ENCODE measurements around the gene LRRFIP2. TPM values are rescaled to one million over a fixed set of nuclear protein-coding genes. Genes with fewer than 3 reads are reported as not detected.
"Not testable (repeated sequence)": the region's sequence is repeated elsewhere in the genome, so short reads cannot be mapped to it uniquely, and the experiment has no call there.

LRRFIP2 gene
- total RNA-seq, 4 donors from 2014 or later = 48.9 to 64.8 (median 62.7) TPM

DNA sequence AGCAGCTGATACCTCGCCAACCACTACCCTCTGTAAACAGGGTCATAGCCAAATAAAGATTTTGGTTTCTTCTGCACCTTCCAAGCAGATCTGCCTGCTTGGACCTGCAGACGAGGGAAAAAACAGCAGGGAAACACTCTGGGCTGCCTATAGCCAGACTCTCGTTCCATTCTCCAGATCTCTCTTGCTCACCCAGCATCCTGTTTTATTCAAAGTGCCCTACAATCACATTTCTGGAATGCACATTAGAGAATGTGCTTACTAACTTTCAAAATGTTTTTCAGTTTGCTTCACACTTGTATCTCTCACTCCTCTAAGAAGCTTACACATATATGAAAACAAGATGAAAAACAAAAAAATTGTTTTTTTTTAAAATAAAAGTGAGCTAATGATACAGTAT lies 109.6 kb downstream of the LRRFIP2 start:
- Histone ChIP-seq H3K4me1 (no peaks in the 10 kb centered on the region), H3K4me3 (no peak overlapping the region), H3K27ac (no peak overlapping the region), H3K36me3 (peaks cover 0 to 76% (median 0%) of the 10 kb centered on the region in 3 donors), H3K9me3 (no peaks in the 10 kb centered on the region), H3K27me3 (no peaks in the 10 kb centered on the region)
- TF ChIP-seq POLR2A (IDR thresholded peaks at IDR 0.05) (no peak), EP300 (IDR thresholded peaks at IDR 0.05) (no peak)
- TF ChIP-seq, protein P1, sequence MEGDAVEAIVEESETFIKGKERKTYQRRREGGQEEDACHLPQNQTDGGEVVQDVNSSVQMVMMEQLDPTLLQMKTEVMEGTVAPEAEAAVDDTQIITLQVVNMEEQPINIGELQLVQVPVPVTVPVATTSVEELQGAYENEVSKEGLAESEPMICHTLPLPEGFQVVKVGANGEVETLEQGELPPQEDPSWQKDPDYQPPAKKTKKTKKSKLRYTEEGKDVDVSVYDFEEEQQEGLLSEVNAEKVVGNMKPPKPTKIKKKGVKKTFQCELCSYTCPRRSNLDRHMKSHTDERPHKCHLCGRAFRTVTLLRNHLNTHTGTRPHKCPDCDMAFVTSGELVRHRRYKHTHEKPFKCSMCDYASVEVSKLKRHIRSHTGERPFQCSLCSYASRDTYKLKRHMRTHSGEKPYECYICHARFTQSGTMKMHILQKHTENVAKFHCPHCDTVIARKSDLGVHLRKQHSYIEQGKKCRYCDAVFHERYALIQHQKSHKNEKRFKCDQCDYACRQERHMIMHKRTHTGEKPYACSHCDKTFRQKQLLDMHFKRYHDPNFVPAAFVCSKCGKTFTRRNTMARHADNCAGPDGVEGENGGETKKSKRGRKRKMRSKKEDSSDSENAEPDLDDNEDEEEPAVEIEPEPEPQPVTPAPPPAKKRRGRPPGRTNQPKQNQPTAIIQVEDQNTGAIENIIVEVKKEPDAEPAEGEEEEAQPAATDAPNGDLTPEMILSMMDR (IDR thresholded peaks at IDR 0.05) = no peak
- WGBS, 2 donors = 91 to 95% methylated on average over 3 of the region's 3 CpGs
- DNase-seq (ENCODE audit: low spot score in 2 of 2) = no peak

DNA sequence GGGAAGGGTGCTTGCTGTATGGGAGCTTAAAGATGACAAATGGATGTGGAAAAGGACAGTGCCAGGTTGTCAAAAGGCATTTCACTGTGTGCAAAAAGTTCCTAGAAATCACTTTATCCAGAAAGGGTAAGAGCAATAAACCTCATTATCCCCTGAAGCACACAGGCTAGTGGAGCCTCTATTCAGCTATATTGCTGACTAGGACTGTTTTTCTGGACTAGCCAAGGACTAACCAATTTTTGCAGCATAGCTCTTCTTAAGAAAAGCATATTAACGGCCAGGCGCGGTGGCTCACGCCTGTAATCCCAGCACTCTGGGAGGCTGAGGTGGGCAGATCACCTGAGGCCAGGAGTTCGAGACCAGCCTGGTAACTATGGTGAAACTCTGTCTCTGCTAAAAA lies 116.3 kb downstream of the LRRFIP2 start:
- TF ChIP-seq EP300 (IDR thresholded peaks at IDR 0.05) (no peak), POLR2A (IDR thresholded peaks at IDR 0.05) (no peak)
- TF ChIP-seq, protein P1 (IDR thresholded peaks at IDR 0.05) = no peak
- Histone ChIP-seq H3K9me3 (no peaks in the 10 kb centered on the region), H3K27me3 (no peaks in the 10 kb centered on the region), H3K27ac (no peak overlapping the region), H3K36me3 (peaks cover 5 to 85% (median 7%) of the 10 kb centered on the region in 3 donors), H3K4me3 (no peak overlapping the region), H3K4me1 (peaks cover 0 to 22% (median 8%) of the 10 kb centered on the region in 4 donors)
- no peak for DNase-seq (ENCODE audit: low spot score in 2 of 2)
- 92 to 97% methylated on average over 5 of the region's 5 CpGs for whole genome bisulfite sequencing, 2 donors

DNA sequence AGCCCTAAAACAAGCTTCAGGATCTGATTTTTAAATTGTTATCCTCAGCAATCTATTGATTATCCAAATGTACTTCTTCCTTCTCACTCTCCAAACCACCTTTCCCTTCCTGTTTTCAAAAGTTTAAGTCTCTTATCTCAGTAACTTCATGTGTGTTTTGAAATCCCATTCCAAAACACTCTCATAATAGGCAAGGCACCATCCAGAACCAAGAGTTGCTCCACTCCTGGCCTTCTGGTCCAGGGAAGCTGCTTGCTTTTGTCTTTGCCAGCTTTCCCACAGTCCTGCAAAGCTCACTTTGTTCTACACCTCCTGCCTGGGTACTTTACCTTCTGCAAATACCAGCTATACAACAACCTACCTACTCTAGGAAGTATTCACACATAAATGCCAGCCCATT lies 117.6 kb downstream of the LRRFIP2 start:
- Histone ChIP-seq H3K36me3 (peaks cover 5 to 85% (median 12%) of the 10 kb centered on the region in 3 donors), H3K27me3 (no peaks in the 10 kb centered on the region), H3K4me1 (peaks cover 0 to 31% (median 8%) of the 10 kb centered on the region in 4 donors), H3K4me3 (no peak overlapping the region), H3K9me3 (no peaks in the 10 kb centered on the region), H3K27ac (no peak overlapping the region)
- TF ChIP-seq, protein P1 (IDR thresholded peaks at IDR 0.05) = no peak
- TF ChIP-seq EP300 (IDR thresholded peaks at IDR 0.05) = no peak
- TF ChIP-seq POLR2A (IDR thresholded peaks at IDR 0.05) = no peak
- no peak for DNase-seq (ENCODE audit: low spot score in 2 of 2)

DNA sequence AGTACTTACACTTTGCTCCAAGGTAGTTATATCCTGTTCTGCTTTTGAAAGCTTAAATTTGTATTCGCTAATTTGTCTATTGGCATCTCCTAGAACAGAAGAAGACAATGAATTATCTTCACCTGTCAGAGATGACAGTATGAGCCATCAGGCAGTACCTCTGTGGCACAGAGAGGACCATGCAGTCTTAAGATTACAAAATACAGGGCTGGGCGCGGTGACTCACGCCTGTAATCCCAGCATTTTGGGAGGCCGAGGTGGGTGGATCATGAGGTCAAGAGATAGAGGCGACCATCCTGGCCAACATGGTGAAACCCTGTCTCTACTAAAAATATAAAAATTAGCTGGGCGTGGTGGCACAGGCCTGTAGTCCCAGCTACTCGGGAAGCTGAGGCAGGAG lies 119.3 kb downstream of the LRRFIP2 start:
- H3K27me3 ChIP-seq; H3K4me3 ChIP-seq; H3K9me3 ChIP-seq; DNase-seq (ENCODE audit: low spot score in 2 of 2): not testable (repeated sequence)
- peaks cover 0 to 31% (median 8%) of the 10 kb centered on the region in 4 donors for H3K4me1 ChIP-seq
- H3K36me3 ChIP-seq = peaks cover 5 to 84% (median 14%) of the 10 kb centered on the region in 3 donors
- WGBS, 2 donors = 91 to 94% methylated on average over 8 of the region's 8 CpGs
- peak overlapping the region in 3 of 4 donors; percentile 9 to 79 (median 15) for H3K27ac ChIP-seq

GRCh38 chr3:37054370-37054769 lies 120.0 kb downstream of the LRRFIP2 start:
- Histone ChIP-seq H3K36me3 (peaks cover 5 to 87% (median 14%) of the 10 kb centered on the region in 3 donors), H3K27ac (peak overlapping the region in 3 of 4 donors; percentile 9 to 79 (median 15)), H3K4me3 (no peak overlapping the region), H3K9me3 (no peaks in the 10 kb centered on the region), H3K4me1 (peaks cover 0 to 37% (median 8%) of the 10 kb centered on the region in 4 donors), H3K27me3 (no peaks in the 10 kb centered on the region)
- no peak for DNase-seq (ENCODE audit: low spot score in 2 of 2)
- no peak for TF ChIP-seq POLR2A (IDR thresholded peaks at IDR 0.05)
- peak in 1 of 2 donors; percentile 45 for TF ChIP-seq EP300 (IDR thresholded peaks at IDR 0.05)
- WGBS, 2 donors = 63 to 71% methylated on average over 3 of the region's 3 CpGs

DNA sequence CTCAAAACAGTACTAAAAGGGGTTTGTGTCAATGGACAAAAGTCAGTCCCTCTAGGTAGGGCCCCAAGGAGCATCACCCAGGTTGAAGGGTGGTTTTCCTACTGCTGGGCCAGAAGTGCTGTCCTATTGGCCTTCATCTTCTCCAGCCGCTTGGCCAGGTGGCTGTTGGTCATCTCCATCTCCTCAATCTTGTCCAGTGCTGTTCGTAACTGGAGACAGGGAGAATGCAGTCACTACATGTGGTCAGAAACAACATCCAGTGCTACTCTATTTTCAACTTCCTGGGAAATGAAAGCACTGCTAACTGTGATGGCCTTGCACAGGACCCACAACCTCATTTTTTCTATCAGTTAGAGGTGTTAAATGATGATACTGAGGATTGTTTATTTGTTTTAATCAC lies 120.6 kb downstream of the LRRFIP2 start:
- TF ChIP-seq POLR2A (IDR thresholded peaks at IDR 0.05) (no peak), EP300 (IDR thresholded peaks at IDR 0.05) (no peak)
- TF ChIP-seq, protein P1 (IDR thresholded peaks at IDR 0.05) = no peak
- no peak for DNase-seq (ENCODE audit: low spot score in 2 of 2)
- no peak overlapping the region for H3K4me3 ChIP-seq
- peaks cover 0 to 37% (median 8%) of the 10 kb centered on the region in 4 donors for H3K4me1 ChIP-seq
- H3K9me3 ChIP-seq = no peaks in the 10 kb centered on the region
- peak overlapping the region in 2 of 4 donors; percentile 5 to 79 for H3K27ac ChIP-seq
- WGBS, 2 donors = 91 to 93% methylated on average over 2 of the region's 2 CpGs
- H3K27me3 ChIP-seq = no peaks in the 10 kb centered on the region
- peaks cover 5 to 90% (median 14%) of the 10 kb centered on the region in 3 donors for H3K36me3 ChIP-seq
